Keratinocyte (primary cell): ENCODE measurements around the gene ARFRP1. TPM values are rescaled to one million over a fixed set of nuclear protein-coding genes. Genes with fewer than 3 reads are reported as not detected.

Source experiments
- DNase-seq: peaks from one replicate; pipeline ENCODE4 v3.0.0-alpha.2; 2011; ENCODE audit warnings: low read depth, missing footprints, low spot score
- FAIRE-seq: peaks from 2 replicates; lab custom pipeline; 2011; peaks lifted over from hg19 to GRCh38; lab: Jason Lieb, UNC
- H2AFZ ChIP-seq: 2 replicates; pipeline ENCODE4 v1.6.0; 2012; ENCODE audit warnings: low read length, control low read depth, inconsistent platforms; ENCODE audit not compliant: control insufficient read depth
- H3K27ac ChIP-seq: 2 replicates; pipeline ENCODE4 v1.5.1; 2011; ENCODE audit warnings: low read length; ENCODE audit not compliant: control insufficient read depth, insufficient read depth
- H3K27me3 ChIP-seq: 3 replicates; pipeline ENCODE4 v1.6.0; 2011; ENCODE audit warnings: low read length; ENCODE audit not compliant: control insufficient read depth, insufficient read depth; ENCODE audit errors: extremely low read depth
- H3K36me3 ChIP-seq, 2 experiments: 2 replicates in 1 of 2; 3 replicates in 1 of 2; pipeline ENCODE4 v1.5.1; 2011; ENCODE audit warnings: low read length in 2 of 2, mild to moderate bottlenecking in 1 of 2; ENCODE audit not compliant: control insufficient read depth in 2 of 2, insufficient read depth in 2 of 2; ENCODE audit errors: extremely low read depth in 1 of 2
- H3K4me1 ChIP-seq: 3 replicates; pipeline ENCODE4 v1.5.1; 2011; ENCODE audit warnings: low read length; ENCODE audit not compliant: control insufficient read depth, insufficient read depth; ENCODE audit errors: extremely low read depth
- H3K4me2 ChIP-seq: 3 replicates; pipeline ENCODE4 v1.6.0; 2011; ENCODE audit warnings: low read depth, low read length; ENCODE audit not compliant: control insufficient read depth, insufficient read depth; ENCODE audit errors: extremely low read depth
- H3K4me3 ChIP-seq, 3 experiments: fragments of 200-600 bp in 1 of 3; sonication (generic) in 1 of 3; 2 replicates in 2 of 3; 3 replicates in 1 of 3; pipeline ENCODE4 v1.5.1; 2011 to 2016; ENCODE audit warnings: low read length in 3 of 3, mild to moderate bottlenecking in 3 of 3, control low read depth in 2 of 3, inconsistent platforms in 1 of 3, low read depth in 1 of 3, mixed read lengths in 1 of 3, mixed run types in 1 of 3, moderate library complexity in 1 of 3; ENCODE audit not compliant: control insufficient read depth in 2 of 3, insufficient read depth in 2 of 3; ENCODE audit errors: extremely low read depth in 1 of 3
- H3K79me2 ChIP-seq: 2 replicates; pipeline ENCODE4 v1.6.0; 2012; ENCODE audit warnings: low read length; ENCODE audit not compliant: control insufficient read depth, insufficient read depth
- H3K9ac ChIP-seq: 3 replicates; pipeline ENCODE4 v1.6.0; 2011; ENCODE audit warnings: low read length; ENCODE audit not compliant: control insufficient read depth, insufficient read depth; ENCODE audit errors: extremely low read depth
- H3K9me1 ChIP-seq: 3 replicates; pipeline ENCODE4 v1.6.0; 2011; ENCODE audit warnings: low read length; ENCODE audit not compliant: control insufficient read depth, insufficient read depth; ENCODE audit errors: extremely low read depth
- H3K9me3 ChIP-seq: 2 replicates; pipeline ENCODE4 v1.5.1; 2012; ENCODE audit warnings: low read depth, low read length; ENCODE audit not compliant: control insufficient read depth
- H4K20me1 ChIP-seq: 3 replicates; pipeline ENCODE4 v1.6.0; 2011; ENCODE audit warnings: low read length; ENCODE audit not compliant: control insufficient read depth, insufficient read depth; ENCODE audit errors: extremely low read depth
- EZH2 ChIP-seq: IDR thresholded peaks from one replicate; pipeline ENCODE4 v1.6.1; 2012; ENCODE audit warnings: inconsistent platforms, mild to moderate bottlenecking, low read length, moderate library complexity
- dilution Hi-C: fragments of 300-500 bp; cut with MboI; formaldehyde crosslinking; loops from one replicate; pipeline ENCODE4 v1.7.0; 2020; ENCODE audit warnings: low sequenced_read_pairs; ENCODE audit not compliant: extremely low pct_ligation_motif_present
- polyA plus RNA-seq, 5 experiments: library from polyadenylated mRNA; depleted of rRNA in 3 of 5; stranded (reverse) in 3 of 5; stranded (forward) in 1 of 5; unstranded in 1 of 5; fragments of >200 nt; gene quantifications; 1 replicate in 1 of 5; 2 replicates in 3 of 5; 3 replicates in 1 of 5; pipeline versions ENCODE4 v1.2.1 to v1.2.3, GENCODE V29; 2011 to 2012; ENCODE audit warnings: missing spikeins in 2 of 5, low read depth in 1 of 5, low replicate concordance in 1 of 5
- TF ChIP-seq, protein P1 (sequence below), 3 experiments: IDR thresholded peaks in 1 of 3; conservative IDR thresholded peaks in 1 of 3; optimal IDR thresholded peaks in 1 of 3; 2 replicates in 2 of 3; 3 replicates in 1 of 3; pipeline versions ENCODE3 to v1.5.1; 2011; ENCODE audit warnings: low read length in 3 of 3, mild to moderate bottlenecking in 3 of 3, moderate library complexity in 2 of 3, control low read depth in 1 of 3, inconsistent platforms in 1 of 3; ENCODE audit not compliant: insufficient read depth in 2 of 3; ENCODE audit errors: extremely low read depth in 1 of 3

Gene ARFRP1
- polyA plus RNA-seq, 1 donor (not counting 4 experiments of a cell fraction or from before 2014, with no cell fraction given) = 30.4 TPM

DNA sequence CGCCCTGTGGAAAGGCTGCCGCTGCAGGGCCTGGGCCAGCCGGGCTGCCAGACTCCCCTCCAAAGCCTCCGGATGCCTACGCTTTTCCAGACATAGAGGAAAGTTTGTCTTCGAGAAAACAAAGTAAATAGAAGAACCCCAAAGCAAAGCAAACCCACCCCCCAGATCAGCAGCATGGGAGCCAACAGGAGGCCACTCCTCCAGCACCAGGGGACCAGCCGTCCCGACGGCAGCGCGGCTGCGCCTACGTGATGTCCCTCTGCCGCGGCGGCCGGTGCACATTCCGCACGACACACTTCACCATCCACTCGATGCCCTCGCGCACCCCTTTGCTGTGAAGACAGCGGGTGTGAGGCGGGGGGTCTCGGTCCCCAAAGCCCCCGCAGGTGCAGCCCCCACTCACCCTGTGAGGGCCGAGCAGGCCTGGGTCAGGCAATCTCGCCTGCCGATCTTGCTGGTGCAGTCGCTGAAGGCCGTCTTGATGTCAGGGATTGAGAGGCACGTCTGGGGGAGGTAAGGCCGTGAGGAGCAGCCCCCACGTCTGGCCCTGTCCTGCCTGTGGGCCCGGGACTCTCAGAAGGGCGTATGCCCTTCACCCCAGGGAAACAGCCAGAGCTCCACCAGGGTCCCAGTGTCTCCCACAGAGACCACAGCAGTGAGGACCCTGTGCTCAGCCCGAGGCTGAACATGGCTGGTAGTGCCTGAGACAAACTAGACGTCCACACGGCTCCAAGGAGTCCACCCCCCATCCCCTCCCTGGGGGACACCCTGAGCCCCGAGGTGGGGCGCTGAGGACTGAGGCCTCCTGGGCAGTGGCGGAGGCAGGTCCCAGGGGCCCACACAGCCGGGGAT, 7.4 kb downstream of the ARFRP1 start:
- Histone ChIP-seq H3K4me2 (no peak overlapping the region), H3K4me1 (peaks cover 35% of the 10 kb centered on the region), H3K27me3 (no peaks in the 10 kb centered on the region), H3K79me2 (peaks cover 24% of the 10 kb centered on the region), H3K36me3 (peaks cover 15 to 22% of the 10 kb centered on the region in 2 experiments), H3K9ac (no peak overlapping the region), H4K20me1 (peaks cover under 1% of the 10 kb centered on the region), H3K9me1 (no peaks in the 10 kb centered on the region), H3K4me3 (no peak overlapping the region), H3K27ac (peak overlapping the region; percentile 84), H2AFZ (no peak overlapping the region), H3K9me3 (no peaks in the 10 kb centered on the region)
- FAIRE-seq (no peak), DNase-seq (no peak)
- dilution Hi-C loops = no loop called here
- TF ChIP-seq, protein P1, sequence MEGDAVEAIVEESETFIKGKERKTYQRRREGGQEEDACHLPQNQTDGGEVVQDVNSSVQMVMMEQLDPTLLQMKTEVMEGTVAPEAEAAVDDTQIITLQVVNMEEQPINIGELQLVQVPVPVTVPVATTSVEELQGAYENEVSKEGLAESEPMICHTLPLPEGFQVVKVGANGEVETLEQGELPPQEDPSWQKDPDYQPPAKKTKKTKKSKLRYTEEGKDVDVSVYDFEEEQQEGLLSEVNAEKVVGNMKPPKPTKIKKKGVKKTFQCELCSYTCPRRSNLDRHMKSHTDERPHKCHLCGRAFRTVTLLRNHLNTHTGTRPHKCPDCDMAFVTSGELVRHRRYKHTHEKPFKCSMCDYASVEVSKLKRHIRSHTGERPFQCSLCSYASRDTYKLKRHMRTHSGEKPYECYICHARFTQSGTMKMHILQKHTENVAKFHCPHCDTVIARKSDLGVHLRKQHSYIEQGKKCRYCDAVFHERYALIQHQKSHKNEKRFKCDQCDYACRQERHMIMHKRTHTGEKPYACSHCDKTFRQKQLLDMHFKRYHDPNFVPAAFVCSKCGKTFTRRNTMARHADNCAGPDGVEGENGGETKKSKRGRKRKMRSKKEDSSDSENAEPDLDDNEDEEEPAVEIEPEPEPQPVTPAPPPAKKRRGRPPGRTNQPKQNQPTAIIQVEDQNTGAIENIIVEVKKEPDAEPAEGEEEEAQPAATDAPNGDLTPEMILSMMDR (optimal IDR thresholded peaks at IDR 0.05 in 1 of 3, IDR thresholded peaks at IDR 0.05 in 1 of 3, conservative IDR thresholded peaks at IDR 0.05 in 1 of 3; ENCODE audit: extremely low read depth in 1 of 3, insufficient read depth in 2 of 3, low read length in 3 of 3) = no peak
- no peak for TF ChIP-seq EZH2

DNA sequence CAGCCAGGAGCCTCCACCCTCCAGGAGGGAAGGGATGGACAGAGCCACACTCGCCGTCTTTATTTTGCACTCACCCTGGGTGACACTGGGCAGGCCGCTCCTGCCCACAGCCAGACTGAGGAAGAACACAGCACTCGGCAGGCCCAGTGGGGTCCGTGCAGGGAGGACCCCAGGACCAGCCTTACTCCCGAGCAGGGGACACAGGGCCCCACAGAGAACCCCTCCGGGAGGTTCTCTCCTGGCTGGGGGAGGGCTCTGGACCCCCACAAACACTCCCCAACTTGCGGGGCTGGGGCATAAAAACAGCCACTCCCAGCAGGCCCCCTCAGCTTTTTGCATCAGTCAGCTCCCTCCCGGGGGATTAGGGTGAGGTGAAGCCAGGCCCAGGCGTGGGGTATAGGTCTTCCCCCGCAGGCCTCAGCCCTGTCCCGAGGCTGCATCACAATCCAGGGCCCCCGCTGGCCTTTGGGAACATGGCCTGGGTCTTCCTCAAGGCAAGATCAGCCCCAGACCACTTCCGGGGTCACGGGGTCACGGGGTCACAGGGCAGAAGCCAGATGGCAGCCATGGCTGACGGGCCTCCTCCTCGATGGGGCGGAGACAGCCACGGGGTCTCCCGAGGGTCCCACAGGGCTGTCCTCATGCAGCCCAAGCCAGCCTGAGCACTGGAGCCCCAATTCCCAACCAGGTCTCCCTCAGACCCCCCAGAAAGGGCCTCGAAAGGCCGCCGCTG, 8.1 kb downstream of the ARFRP1 start:
- Histone ChIP-seq H2AFZ (no peak overlapping the region), H3K4me3 (peak overlapping the region in 1 of 3 experiments; percentile 3), H3K36me3 (peaks cover 9 to 14% of the 10 kb centered on the region in 2 experiments), H3K27ac (peak overlapping the region; percentile 84), H3K9me3 (no peaks in the 10 kb centered on the region), H3K79me2 (peaks cover 17% of the 10 kb centered on the region), H4K20me1 (no peaks in the 10 kb centered on the region), H3K9ac (peak overlapping the region; percentile 72), H3K4me1 (peaks cover 43% of the 10 kb centered on the region), H3K9me1 (no peaks in the 10 kb centered on the region), H3K4me2 (peak overlapping the region; percentile 99), H3K27me3 (no peaks in the 10 kb centered on the region)
- dilution Hi-C loops = no loop called here
- no peak for TF ChIP-seq EZH2
- TF ChIP-seq, protein P1 (optimal IDR thresholded peaks at IDR 0.05 in 1 of 3, IDR thresholded peaks at IDR 0.05 in 1 of 3, conservative IDR thresholded peaks at IDR 0.05 in 1 of 3; ENCODE audit: extremely low read depth in 1 of 3, insufficient read depth in 2 of 3, low read length in 3 of 3) = no peak
- no peak for FAIRE-seq
- no peak for DNase-seq
